GM18861 (cell line): Measurements from ENCODE around the gene VEPH1.

Experiments
- ATAC-seq: cut with Tn5 transposase; IDR thresholded peaks from one replicate; pipeline ENCODE4 v1.9.1; 2021; ENCODE audit not compliant: unreplicated experiment

VEPH1 gene

DNA sequence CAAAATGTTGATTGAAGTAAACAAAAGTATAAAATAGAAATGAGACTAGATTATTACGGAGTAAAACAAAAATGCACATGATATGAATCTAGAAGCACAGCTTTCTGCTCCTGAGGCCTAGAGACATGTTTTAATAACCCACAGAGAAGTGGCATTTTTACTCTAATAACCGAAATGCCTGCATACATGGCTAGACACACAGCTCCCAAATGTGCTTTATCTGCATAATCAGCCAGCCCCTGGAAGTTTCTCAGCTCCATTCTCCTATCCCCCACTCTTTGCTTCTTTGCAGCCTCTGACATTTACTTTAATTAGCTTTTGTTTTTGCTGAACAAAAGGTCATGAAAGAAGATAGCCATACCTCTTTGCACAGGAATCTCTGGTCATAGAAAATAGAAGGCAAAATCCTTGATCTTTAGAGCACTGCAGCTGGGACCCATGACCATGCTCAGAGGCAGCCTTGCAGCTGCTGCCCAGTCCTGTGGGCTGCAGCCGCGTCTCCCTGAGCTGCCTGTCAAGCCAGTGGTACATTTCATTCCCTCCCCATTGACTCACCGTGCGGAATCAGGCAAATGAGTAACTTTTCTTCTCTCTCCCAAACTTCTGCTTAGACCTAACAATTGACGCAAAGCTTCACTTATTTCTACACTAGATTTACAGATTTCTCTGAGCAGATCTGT, at the start of gene VEPH1:
TSS of gene VEPH1 (minus strand) at position 501 of the 680 bp plus-strand sequence. CDS start 8,067 bp downstream, outside the sequence.
- no peak for ATAC-seq

DNA sequence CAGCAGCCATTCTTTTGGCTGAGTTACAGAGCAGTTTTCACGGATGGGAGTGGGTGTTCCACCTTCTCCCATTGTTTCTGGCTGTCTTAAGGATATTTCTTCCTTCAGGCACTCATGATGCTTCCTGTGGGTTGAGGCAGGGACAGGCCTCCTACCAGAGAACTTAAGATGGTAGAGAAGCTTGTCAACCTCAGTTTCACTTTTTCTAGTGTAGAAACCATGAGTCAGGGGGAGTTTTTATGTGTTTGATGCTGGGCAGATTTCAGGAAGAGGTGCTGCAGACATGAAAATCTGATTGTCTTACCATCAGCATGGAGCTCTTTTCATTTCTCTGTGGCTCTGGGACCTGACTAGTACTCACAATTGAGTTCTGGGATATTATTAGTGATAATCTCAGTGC, 48.7 kb upstream of the VEPH1 start:
- ATAC-seq, result no peak

DNA sequence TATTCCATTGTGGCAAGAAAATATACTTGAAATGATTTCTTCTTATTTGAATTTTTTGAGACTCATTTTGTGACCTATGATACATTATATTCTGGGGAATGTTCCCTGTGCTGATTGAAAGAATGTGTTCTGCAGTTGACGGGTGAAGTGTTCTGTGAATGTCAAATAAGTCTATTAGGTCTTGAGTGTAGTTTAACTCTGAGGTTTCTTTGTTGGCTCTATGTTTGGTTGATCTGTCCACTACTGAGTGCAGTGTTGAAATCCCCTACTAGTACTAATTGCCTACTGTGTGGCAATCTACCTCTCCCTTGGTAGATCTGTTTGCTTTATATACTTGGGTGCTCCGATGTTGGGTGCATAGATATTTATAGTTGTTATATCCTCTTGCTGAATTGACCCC, 46.3 kb upstream of the VEPH1 start:
- ATAC-seq, result no peak

DNA sequence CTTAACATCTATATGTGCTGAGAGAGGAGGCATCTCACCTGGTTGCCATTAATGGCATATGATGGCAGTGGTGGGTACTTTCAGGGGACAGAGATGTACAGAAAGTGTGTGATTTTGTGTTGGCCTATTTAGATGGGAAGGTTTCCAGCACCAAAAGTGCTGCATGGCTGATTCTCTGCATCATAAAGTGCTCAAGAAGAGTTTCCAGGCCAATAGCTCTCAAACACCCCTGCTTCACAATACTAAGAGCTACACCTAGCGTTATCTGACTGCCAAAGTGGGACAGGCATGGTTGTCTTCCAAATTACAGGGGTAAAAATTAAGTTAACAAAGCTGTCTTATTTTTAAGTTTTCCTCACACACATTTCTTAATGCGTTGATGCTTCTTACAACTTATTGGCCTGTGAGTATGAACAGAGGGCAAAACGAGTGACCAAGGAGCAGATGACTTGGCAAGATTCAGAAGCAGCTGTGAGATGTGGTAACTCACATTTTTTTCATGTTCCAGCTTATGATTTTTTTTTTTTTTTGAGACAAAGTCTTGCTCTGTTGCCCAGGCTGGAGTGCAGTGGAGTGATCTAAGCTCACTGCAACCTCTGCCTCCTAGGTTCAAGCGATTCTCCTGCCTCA, 41.4 kb upstream of the VEPH1 start:
- ATAC-seq, result no peak

DNA sequence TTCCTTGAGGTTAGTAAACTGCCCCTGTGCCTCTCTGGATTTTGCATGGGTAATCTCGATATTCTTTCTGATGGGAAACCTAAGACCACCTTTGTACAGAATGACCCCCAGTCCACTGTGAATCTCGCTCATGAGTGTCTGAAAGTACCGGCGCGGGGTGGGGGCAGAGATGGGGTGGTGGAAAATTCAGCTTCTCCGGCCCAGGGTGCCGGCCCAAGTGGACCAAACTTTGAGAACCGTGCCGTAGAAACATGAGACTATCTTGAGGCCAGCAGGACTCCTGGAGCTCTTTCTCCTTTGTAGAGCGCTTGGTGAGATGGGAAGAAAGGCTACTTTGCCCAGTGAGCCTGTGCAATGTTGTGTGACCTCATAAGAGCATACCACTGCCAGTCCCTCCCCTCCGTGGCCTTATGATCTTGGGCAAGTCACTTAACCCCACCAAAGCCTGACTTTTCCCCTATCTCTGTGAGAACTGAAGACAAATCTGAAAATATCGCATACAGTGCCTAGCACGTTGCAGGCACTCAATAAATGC, 40.4 kb upstream of the VEPH1 start:
- ATAC-seq, result no peak

DNA sequence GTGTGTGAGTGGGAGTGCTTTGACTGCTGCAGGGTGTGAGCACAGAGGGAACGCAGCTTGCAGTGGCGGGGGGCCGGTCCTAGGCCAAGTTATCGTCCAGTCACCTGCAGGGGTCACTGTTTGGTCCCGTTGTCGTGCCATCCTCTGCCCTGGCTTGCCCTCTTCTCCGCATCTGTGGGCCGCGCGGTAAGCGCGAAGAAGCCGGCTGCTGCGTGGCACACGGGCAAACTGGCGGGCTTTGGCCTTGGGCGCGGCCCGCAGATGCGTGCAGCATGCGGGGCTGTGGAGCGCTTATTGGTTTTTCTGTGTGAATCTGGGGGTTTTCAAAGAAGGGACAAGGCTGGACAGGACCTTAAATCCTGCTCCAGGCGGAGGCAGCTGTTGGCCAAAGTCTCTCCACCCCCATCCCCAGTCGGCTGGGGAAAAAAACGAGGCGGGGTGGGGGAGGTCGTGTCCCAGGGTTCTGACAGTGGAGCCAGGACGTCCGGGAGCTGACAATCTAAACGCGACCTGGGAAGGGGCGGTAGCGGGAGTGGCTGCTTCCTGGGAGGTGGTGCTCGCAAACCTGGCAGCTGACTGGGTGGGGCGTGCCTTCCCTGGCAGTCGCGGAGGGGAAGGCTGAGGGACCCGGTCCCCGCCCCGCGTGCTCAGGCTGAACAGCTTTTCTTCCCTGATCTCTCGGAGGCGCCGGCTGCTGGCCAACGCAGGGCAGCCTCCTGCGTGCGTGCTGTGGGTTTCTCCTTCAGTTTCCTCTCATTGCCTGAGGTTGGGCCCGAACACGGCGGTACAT, 39.7 kb upstream of the VEPH1 start:
- ATAC-seq, result no peak

DNA sequence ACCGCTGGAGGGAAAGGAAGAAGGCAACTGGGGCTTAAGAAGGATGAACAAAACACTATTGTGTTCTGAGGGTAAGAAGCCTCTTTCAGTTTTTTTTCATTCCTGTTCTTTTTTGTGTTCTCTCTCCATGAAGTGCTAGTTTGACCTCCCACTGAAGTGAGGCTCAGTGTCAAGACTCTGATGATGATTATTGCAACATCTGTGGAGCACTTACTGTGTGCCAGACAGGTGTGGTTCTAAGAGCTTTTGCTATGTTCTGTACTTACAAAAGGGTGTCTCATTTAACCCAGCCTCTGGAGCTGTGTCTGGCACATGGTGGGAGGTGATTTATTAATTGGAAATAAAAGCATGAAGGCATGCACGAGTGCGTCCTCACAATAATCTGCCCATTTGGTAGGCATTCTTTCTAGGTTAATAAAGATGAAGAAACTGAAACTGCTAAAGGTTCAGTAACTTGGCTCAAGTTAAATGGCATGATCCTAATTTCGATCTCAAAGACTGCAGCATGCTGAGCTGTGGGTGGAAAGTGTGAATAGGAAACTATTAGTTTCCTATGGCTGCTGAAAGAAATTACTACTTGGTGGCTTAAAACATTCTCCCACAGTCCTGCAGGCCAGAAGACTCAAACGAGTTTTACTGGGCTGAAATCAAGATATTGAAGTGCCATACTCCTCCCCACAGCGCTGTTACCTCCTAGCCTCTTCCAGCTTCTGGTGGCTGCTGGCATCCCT, 38.5 kb upstream of the VEPH1 start:
- ATAC-seq, result no peak

DNA sequence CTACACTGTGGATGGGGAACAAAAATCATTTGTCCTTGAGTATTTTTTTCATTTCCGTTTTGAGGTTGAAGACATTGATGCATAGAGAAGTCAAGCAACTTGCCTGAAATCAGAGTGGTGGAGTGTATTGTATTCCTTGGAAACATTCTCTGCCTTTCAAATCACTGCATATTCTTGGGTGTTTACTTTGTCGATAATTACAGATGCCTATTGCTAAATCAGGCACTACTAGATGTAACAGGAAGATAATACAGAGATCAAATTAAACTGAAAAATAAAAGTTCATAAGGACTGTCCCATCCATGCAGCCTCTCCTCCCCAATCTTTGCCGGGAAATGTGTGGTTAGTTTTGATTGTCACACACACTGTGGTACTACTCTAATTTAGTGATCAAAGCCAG, 37.4 kb upstream of the VEPH1 start:
- ATAC-seq, result no peak

DNA sequence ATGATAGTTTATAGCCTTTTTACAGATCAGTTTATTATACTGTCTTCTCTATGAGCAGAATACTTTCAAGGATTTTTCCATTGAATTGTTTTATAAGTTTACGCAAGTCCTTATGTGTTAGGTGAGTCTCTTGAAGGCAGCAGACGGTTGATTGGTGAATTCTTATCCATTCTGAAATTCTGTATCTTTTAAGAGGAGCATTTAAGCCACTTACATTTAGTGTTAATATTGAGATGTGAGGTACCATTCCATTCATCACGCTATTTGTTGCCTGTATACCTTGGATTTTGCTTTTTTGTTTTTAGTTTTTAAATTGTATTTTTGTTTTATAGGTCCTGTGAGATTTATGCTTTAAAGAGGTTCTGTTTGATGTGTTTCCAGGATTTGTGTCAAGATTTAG, 32.5 kb upstream of the VEPH1 start:
- no peak for ATAC-seq

DNA sequence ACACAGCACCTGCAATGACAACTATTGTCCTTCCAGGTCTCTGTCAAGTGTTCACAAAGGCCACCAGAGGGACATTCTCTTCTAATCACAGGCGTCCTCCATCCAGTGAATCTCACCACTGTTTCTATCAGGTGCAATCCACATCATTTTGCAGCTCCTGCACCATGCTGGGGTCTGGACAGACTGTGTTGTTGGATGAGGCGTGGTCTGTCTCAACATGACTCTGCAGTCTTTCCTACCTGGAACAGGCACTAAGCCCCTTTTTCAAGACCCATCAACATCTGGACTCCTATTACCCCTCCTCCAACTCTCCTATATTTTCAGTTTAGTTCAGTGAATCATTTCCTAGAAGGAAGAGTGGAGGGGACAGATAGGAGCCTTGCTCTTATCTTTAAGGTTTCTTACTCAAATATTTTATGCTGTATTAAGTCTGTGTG, 31.5 kb upstream of the VEPH1 start:
- no peak for ATAC-seq

DNA sequence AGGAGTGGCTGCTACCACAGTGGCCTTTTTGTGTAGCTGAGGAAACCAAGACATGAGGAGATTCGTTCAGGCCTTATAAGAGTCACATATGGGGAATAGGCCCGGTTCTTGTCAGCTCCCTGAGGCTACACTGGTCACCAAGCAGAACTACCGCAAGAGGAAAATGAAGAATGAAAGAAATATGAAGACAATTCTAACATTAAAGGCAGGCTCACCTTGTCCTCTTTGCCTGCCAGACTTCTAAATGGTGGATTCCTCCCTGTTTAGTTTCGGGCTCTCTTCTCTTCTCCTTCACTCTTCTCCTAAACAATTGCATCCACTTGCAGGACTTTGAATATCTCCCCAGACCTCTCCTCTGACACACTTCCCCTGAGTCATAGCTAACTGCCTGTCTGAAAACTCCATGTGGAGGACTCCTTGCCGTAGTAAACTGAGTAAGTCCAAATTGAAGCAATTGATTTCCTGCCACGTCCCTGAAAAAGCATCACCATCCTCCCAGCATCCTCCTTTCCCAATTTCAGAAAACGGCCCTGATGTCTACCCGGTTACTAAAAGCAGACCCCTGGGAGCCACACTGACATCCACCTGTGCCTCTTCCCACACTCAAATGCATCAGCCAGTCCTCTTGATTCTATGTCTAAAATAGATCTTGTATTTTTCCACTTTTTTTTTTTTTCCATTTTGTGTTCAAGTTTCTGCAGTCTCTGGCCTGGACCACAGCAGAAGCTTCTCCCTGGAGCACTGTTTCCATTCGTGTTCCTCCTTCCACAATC, 30.3 kb upstream of the VEPH1 start:
- ATAC-seq, result no peak

DNA sequence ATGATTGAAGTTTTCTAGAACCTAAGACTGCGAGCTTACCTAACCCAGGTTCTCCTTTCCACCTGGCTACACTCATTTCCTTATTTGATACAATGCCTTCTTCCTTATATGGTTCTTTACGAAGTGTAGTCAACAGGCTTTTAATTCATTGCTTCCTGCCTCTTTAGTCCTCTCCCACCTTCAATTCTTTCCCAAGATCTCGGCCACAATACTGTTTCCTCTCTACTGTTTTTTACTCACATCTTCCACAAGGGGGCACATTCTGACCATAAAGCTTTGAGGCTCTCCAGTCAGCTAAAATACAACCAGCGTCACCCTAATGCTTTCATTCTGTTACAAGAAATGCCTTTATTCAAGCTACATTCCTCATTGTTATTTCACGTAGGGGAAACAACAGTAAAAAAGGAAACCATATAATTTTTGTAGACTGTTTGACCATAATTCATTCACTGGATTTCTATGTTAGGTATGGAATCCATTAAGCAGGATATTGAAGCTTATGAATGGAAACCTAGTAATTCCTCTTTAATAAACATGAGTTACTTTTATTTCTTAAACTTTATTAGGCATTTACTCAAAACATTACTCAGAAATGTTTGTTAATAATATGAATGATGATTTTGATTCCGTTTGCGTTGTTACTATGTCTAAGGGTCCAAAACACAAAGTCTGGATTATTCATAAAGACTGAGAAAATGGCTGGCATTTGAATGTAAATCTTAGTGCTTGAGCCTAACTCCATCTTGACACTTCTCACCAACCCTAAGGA, 29.5 kb upstream of the VEPH1 start:
- ATAC-seq, result peak; percentile 88

DNA sequence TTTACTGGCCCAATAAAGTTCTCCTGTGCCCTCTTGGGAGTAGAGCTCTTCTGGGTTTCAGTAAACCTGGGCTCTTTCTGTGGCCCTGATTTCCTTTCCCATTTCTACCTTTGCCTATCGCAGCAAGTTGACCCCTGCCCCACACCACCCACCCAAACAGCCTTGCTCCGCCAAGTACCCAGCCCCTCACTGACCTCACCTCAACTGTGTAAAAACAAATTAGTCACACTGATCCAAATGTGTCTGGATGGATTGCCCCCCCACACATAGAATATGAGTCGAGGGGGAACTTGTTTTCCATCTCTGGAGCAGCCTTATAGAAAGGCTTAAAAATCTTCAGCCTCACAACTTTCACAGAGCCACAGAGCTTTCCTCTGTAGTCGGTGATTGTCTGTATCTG, 28.6 kb upstream of the VEPH1 start:
- ATAC-seq, result no peak

DNA sequence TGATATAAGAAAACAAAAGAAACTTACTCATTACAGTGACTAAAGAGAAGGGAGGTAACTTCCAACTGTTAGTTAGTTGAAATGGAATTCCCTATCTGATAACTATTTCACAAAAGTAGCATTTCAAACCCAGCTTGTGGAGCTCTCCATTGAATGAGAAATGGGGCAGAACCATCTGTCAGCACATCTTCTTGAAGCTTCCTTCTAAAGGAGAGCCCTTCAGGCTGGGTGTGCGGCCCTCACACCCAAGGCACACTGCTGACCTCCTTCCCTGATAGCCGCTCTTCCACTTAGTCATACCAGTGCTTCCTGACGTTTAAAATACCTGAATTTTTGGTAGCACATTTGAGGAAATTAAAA, 28.1 kb upstream of the VEPH1 start:
- no peak for ATAC-seq

DNA sequence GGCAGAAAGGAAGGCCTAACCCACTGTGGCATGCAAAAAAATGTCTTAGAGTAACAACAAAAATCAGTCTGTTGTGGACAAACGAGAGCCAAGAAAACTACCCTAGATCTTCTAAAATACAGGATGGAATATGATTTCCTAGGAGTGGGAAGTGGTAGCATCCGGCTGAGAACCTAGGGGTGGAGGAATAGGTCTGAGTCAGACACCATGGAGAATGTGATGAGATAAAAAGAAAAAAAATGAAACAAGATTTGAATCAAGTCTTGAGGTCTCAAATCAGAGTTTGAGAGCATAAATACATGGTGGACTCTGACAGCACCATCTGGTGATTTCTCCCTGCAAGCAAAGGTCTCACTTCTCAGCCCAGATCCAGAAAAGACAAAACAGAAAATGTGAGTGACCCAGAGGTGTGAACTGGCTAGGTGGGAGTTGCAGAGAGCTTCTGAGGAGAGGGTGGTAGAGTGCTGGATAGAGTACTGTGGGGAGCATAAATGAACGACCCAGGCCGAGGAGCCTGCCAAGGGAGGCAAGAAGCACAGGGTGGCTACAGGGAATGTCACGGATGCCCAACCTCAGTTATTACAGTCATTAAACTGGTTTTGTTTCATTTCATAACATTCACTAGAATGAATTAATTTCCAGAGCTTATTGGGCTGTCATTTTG, 27.6 kb upstream of the VEPH1 start:
- ATAC-seq, result no peak

DNA sequence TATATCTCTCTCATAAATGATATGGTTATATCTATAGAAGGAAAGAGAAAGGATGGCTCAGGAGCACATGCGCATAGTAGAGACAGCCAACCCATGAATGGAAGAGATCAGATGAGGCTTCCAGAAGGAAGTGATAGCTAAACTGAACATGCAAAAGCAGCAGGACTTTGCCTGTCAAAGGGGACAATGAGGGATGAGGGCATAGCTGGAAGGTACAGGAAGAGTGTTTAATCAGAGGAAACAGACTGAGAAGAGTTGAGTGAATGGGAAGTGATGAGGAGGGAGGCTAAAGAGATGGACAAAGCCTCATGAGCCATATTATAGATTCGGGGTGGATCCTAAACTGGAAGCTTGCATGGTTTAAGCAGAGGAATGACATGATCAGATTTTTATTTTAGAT, 26.5 kb upstream of the VEPH1 start:
- no peak for ATAC-seq

DNA sequence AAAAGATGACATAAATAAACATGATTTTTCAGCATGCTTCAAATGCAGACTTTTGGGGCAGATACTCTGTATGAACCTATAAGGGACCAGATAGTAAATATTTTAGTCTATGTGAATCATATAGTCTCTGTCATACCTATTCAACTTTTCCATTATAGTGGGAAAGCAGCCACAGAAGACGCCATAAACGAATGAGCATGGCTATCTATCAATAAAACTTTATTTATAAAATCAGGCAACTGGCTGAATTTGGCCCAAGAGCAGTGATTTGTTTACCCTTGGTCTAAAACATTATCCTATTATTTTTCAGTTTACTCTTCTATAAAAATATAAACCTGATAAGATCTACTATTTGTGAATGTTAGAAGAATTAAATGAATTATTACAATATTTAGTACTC, 25.9 kb upstream of the VEPH1 start:
- ATAC-seq, result no peak

DNA sequence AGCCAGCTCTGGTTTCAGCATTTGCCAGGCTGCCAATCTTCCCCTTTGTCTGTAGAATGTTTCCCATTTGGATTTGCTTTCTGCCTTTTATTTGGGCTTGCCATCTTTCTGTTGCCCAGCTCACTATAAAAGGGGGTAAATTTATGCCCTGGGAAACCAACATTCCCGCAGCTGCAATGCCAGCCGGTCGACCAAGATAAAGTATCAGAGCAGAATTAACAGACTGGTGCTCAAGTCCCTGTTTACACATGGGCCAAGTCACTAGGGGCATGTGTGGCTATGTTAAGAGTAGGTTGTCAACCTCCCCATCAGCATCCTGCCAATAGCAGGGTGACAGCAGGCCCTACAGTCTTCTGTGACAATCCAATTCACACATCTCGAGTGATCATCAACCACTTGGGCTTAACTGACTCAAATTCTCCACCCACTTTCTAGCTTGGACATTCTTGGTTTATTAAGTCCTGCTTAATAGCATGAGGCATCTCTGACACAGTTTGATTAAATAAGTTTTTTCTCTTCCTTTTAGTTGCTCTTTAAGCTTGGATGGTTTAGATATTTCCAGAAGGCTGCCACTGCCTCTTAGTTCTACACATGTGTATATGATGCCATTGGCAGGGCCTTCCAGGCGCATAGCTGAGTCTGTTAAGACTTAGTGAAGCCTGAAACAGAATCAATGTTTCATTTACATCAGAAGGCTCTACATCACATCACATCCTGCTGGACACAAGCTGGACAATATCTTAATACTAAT, 24.1 kb upstream of the VEPH1 start:
- ATAC-seq, result no peak

DNA sequence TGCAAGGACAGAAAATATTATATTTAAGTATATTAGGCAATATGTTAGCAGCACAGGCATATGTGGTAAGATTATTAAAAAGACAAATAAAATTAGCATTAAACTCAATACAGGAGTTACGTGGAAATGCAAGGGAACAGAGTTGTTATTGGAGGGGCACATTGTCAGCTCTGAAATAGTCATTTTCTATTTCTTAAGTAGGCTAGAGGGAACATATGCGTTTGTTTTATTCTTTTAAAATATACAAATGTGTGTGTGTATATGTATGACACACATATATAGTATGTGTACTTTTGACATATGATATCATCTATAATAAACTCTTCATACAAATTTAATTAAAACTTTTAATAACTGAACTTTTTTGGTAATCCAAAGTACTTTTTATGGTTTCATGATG, 22.8 kb upstream of the VEPH1 start:
- ATAC-seq, result no peak
